Activated CD8-positive, alpha-beta memory T cell treated with anti-CD3 and anti-CD28 coated beads for 24 hours (primary cell): ENCODE data around the gene EPGN.

Experiments
- DNase-seq: peaks from one replicate; pipeline ENCODE4 v3.0.0-alpha.2; 2020

The EPGN gene, protein sequence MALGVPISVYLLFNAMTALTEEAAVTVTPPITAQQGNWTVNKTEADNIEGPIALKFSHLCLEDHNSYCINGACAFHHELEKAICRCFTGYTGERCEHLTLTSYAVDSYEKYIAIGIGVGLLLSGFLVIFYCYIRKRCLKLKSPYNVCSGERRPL

DNA sequence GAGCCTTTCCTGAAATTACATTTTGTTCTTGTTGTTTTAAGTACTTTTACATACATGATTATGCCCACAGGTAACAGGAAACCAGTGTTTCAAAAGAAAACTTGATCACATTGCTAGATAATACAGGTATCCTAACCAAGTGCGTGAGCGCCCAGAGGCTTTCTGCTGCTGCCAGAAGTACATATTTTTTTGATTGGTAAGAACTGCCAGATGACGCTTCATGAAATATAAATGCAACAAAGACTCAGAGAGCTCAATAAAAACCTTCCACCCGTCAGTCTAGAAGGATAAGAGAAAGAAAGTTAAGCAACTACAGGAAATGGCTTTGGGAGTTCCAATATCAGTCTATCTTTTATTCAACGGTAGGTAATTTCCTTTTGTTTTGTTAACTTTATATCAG is at the start of gene EPGN:
TSS of gene EPGN (plus strand) at position 256 of the 400 bp plus-strand sequence. CDS start at position 320, 64 bp downstream.
- no peak for DNase-seq

DNA sequence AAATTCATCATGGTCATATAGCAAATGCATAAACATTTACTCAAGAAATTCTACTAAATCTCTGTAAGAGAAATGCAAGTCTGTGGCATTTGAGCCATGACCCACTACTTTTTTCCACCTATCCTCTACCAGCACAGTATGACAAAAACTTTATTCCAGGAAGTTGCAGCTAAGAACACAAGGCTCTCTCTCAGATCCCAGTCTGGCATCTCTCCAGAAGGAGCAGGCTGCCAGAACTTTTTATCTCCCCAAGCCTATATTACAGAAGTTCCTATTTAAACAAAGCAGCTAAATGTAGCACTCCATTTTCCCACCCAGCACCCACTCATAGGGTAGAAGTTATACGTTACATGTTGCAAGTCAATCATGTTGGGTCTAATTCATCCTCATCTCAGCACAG is 49.3 kb upstream of the EPGN start:
- no peak for DNase-seq

DNA sequence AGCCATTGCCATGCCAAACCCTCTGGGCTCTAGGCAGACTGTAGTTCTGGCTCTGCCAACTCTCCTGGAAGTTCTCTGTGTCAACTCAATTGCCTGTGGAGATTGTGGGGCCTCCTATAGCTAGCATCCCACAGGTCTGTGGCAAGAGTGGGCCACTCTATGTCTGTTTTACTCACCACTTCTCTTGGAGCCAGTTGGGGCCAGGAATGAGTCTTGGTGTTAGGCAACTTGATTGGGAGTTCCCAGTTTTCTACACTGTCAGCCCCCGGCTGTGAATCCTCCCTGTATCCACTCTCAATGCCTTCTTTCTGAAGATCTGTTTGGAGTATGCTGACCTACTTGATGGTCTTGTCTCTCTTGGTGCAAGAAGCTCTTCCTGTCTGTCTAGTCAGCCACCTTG is 48.2 kb upstream of the EPGN start:
- no peak for DNase-seq

DNA sequence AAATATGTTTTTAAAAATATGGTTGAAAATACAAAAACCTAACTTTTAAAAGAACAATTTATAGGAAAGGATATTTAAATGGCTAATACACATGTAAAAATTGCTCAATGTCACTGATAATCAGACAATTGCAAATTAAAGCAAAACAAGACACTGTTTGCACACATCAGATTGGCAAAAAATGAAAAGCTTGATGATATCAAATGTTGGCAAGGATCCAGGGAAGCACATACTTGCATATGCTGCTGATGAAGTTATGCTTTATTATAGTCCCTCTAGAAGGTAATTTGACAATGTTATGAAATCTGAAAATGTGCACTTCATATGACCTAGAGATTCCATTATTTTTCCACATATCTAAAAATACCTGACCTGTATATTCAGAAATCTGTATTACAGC is 45.7 kb upstream of the EPGN start:
- no peak for DNase-seq

DNA sequence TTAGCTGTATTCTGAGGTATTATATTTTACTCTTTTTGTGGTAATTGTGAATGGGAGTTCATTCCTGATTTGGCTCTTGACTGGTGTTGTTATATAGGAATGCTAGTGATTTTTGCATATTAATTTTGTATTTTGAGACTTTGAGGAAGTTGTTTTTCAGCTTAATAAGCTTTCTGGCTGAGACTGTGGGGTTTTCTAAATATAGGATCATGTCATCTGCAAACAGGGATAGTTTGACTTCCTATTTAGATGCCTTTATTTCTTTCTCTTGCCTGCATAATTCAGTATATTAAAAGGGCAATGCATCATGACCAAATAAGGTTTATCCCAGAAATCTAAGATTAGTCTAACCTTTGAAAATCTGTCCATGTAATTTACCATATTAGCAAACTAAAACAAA is 44.7 kb upstream of the EPGN start:
- no peak for DNase-seq

DNA sequence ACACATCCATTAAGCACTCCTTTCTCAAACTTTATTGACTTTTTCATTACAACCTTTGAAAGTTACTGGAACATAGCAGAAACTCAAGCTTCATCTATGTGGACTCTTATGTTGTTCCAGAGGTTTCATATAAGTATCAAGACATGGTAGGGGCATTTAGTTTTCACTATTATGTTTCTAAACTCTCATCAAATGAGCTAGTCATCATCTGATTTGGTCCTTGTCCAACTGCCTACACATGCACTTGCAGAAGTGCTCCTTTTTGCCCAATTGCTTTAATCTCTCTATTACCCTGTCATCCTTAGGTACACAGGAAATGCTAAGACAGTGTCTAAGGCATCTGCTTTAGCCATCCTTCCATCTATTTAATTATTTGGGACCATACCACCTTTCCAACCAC is 42.2 kb upstream of the EPGN start:
- DNase-seq = no peak

DNA sequence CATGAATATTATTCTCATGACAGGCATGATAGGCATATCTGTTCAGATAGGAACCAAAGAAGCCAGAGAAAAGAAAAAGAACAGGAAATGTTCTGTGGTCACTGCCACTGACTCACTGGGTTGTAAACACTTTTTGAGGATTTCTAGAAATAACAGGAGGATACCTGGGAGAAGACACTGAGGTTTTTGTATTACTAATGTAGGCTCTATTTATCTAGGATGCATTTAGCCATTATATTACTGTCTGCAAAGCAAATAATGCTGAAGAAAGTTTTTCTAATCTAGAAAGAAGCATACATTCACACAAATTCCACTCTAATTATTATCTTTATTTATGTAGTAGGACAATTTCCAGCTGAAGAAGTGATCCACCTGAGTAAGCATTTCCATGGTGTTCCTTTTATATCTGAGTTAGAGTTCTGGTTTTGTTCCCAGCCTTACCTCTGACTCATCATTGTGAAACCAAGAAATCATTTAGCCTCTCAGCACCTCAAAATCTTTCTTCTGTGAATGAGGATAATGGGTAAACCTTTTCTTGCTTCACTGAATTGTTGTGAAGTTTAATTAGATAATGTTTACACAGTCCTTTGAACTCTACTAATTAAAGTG is 40.2 kb upstream of the EPGN start:
- DNase-seq = no peak

DNA sequence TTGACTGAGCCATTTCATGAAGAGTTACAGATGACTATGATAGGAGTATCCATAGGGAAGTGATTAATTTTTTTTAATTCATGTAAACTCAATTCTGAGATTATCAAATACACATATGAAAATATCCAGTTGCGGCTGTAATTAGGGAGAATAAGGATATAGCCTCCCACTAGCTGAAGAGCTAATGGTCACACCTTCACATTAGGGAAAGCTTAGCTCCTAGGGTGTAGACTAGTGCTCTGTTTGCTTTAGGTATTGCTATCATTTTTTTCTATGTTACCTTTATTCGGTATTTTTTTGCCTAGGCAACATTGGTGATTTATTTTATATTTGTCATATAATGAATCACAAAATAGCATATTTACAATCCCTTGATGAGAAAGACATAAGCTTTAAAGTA is 39.6 kb upstream of the EPGN start:
- DNase-seq = no peak

DNA sequence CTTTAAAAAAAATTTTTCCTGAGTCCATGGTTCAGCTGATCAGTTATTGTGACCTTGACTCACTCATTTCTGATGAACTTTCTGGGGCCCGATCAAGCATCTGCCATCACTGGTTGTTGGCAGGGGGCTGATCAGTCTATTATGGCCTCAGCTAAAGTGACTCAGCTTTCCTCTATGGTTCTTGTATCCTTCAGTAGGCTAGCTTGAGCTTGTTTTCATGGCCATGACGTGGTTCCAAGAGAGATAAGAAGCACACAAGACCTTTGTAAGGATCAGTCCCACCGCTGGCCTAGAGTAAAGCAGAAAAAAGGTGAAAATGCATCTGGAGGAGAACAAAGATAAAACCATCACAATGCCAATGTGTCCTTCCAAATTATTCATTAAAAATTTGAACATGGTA is 29.8 kb upstream of the EPGN start:
- DNase-seq = no peak

DNA sequence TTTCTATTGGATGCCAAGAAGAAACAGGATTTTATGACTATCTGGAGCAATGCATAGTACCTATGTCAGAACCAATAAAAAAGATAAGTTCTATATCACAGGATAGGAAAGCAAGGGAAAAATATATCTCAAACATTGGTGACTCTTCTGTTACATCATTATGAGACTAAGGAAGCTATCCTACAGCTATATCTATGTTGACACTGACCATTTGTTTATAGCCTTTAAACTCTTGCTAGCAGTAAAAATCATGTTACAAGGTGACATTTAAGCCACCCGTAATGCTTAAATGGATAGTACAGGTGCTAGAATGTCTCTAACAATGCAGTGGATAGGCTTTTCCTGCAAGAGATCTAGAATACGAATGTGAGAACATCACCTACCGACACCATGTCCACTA is 28.6 kb upstream of the EPGN start:
- no peak for DNase-seq

DNA sequence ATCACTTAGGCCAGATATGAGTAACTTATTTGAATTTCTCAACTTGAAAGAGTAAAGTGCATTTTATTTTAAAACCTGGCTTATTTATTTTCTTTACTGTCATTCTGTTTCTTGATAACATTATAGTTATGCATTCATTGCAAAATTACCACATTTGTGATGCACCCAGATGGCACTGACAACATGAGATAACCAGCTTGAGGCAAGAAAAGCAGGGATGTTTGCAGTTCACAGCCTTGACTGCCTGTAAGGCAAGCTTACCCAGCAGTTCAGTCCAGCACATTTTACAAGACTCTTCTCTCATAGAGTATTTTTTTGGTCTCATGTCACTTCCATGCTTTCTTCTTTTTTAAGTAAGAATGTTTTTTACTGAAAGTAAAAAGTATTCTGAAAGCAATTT is 25.3 kb upstream of the EPGN start:
- no peak for DNase-seq

DNA sequence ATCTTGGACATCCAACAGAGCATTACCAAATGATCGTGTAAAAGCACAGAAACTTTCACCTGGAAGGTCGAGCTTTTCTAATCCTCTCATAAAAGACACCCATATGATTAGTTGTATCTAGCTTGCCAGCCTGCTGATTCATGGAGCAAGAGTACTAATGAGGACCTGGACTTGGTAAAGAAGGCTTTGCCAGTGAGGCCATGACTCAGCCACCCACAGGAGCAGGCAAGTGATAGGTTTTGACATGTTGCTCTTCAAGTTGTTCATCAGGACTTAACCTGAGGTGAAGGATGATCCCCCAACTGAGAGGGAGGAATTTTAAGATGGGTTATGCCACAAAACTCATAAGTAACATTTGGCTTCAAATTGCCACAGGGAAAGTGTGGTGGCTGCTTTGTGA is 24.7 kb upstream of the EPGN start:
- no peak for DNase-seq

DNA sequence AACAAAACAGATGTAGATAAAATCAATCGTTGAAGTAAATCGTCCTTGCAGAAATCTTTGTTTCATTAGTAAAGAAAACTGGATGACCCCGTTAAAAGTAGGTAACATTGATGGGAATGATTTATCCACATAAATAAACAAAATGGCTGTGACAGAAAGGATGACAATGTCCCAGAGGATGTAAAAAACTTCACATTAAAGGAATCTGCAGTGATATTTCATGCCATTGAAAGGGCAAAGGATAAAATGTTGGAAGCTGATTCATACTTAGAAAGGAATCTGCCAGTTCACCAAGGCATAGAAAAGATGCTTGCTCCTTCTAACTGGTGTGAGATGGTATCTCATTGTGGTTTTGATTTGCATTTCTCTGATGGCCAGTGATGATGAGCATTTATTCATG is 24.2 kb upstream of the EPGN start:
- DNase-seq = no peak

DNA sequence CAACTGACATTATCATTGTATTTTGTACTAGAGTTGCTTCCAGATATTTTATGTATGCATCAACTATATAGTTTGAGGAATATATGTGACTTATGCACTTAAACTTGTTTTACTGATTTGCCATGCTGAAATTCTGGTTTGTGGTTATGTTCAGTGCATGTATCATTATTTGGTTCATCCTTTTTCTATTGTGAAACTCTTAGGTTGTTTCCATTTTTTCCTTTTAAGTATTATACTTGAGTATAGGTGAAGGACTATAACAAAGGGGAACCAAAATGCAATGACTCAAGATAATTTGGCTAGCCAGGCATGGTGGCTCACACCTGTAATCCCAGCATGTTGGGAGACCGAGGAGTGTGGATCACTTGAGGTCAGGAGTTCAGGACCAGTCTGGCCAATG is 21.1 kb upstream of the EPGN start:
- DNase-seq = no peak

DNA sequence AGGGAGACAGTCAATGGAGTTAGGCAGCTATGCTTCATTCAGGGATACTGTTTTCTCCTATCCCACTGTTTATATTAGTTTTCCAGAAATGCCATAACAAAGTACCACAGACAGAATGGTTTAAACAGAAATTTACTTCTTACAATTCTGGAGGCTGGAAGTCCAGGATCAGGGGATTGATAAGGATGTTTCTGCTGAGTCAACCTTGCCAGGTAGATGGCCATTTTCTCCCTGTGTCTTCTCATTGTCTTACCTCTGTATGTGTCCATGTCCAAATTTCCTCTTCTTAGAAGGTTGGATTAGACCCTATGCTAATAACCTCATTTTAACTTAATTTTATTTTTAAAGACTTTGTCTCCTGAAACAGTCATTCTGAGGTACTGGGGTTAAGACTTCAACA is 20.5 kb upstream of the EPGN start:
- DNase-seq = no peak

DNA sequence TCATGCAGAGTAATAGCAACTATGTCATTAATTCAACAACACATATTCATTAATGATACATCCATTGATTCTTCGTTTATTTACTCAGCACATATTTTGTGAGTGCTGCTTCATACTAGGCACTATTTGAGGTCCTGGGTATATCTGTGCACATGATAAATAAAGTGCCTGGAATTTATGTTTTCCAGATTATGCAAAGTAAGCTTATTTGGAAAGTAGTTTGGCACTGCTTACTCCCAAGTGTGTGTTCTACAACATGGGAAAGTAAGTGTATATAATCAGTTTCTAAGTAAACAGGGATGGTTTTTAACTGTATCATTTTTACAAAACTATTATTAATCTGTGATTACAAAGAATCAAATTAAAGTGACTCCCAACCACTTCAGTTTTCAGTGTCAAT is 16.8 kb upstream of the EPGN start:
- DNase-seq = no peak

DNA sequence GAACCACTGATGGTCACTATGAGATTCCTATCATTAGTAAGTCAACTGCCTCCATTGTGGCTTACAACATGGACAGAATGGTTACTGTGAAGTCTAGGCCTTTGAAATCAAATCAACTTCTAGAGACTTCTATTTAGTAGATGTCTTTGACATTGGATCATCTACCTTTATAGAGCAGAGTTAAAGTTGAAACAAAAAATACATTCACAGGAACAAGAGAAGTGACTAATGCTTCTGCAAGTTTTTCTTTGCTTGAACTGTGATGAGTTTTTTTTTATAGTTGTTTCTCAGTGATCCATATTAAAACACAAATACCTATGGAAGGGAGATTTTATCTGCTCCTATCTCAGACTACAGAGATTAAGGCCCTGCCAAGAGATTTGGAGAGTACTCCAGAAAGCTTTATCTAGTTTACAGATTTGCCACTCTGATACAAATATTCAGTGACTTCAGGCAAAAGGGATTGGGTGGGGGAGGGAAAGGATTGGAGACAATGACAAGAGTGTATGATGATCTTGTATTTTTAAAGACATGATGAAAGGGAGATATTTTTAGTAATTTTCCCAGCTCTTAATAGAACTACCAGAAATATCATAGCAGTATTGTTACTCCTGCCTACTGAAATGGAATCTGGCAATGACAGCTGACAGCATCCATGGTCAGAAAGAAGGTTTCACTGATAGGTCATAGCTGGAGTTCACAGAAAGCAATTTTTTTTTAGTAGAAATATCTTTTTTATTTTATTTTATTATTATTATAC is 16.0 kb upstream of the EPGN start:
- DNase-seq = no peak

DNA sequence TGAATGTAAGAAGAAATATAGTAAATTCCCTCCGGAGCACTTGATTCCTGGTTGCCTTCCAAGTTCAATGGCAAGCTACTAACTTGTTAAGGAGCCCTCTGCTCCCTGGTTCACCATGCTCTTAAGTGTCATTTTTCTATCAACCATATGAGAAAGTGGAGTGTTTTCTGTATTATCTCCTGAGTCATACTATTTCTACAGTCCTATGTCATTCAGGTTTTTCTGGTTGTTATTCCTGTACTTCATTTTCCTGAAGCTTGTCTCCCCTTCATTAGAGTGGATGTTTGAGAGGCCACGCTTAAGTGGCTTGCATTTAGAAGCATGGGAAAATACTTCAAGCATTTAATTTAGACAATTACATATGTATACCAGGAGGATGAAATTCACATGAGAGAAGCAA is 14.7 kb upstream of the EPGN start:
- no peak for DNase-seq

DNA sequence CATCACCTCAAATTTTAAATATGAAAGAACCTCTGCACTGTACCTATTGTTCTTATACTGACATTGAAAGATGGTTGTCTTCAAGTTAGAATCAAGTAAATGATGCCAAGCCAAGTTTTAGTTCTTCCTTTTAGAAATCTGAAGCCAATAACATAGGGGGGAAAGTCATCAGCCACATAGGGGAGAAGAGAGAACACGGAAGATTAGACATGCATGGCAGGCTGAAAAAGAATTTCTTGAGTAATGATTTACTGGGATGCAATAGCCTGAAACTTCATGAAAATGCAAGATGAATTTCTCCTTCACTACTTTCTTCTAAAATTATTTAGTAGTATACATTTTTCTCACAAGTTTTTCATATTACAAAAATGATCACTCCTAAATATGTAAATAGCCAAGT is 13.6 kb upstream of the EPGN start:
- DNase-seq = no peak

DNA sequence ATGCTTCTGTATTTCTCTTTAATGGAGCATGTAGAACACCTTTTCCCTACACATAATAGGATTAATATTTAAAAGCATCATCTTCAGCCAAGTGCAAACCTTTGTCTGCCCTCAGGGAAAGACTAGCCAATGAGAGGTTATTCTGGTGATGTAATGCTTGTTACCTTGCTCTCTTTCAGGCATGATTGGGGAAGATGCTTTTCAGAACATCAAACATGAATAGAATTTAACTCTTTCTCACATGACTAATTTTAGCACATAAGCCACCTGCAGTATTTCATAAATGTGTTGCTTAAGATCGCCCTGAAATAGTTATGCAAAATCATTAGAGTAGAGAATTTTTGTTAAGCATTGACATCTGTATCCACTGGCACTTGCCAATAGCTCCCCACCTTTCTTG is 10.7 kb upstream of the EPGN start:
- no peak for DNase-seq

DNA sequence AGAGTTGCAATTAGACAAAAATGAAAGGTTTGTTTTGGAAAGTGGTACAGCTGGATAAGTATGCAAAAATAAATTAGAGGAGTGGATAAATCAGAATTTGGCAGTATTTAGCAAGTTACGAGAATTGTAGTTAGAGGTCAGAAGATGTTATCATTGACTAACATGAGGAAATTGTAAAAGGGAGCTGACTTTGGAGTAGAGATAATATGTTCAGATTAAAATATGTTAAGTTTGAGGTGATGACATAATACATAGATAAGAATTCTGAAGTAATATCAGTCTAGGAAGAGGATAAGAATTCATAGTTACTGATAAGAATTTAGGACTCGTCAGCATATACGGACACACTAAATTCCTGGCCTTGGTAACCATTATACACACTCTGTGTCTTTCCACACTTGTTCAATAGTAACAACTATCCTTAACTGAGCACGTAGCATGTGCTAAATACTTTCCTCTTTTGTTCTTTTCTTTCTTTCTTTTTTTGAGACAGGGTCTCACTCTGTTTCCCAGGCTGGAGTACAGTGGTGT is 4.1 kb upstream of the EPGN start:
- no peak for DNase-seq

DNA sequence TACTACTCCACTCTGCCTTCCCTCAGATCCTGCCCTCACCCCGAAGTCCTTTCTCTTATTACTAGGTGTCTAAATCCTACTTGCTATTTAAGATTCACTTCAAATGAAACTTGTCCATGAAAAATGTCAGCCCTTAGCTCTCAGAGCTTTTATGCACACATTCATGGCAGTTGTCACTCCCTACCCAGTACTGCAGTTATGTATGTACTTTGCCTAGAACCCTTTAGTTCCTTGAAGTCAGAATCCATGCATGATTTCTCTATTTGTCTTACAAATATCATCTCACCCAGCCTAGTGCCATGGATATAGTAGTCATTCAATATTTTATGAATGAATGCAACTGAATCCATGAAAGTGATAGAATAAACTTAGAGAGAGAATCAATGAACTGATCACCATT is 3.3 kb upstream of the EPGN start:
- DNase-seq = no peak

DNA sequence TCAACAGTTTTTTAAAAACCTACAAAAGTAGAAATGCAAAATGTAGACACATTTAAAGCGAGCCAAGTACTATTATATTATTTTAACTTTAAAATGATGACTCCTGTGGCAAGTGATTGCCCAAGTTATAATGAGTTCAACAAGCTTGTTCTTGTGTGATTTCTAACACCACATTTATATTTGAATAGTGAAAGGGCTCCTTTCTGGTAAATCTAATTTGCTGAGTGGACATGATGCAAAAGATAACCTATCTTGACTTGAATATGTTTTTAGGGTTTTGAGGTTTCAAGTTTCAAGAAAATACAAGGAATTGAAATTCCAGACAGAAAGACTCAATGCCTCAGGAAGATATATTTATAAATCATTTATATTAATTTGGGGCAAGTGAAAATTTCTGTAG is 1.1 kb upstream of the EPGN start:
- DNase-seq = no peak

DNA sequence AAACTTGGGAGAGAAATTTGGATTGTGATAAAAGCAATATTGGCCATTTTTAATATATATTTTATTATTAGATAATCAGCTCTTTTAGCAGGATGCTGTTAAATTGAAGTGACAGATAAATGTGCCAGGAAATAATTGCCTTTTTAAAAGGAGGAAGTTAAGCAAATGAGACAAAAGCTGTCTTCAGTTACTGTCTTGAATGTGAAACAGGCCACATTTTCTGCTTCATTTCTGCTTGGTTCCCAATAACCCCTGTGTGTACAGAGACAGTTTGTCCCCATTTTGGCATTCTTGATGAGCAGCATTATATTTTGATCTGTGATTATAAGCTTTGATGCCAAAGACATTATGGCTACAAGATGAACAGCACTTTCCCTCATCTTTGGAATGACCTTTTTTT is 953 bp downstream of the EPGN start:
- DNase-seq = no peak
